IPS DF 6.9 (cell line): Measurements from ENCODE around the gene RTL10.

Experiments
- DNase-seq: peaks from one replicate; pipeline ENCODE4 v3.0.0-alpha.2; 2013; ENCODE audit warnings: low read depth, low spot score
- H3K27ac ChIP-seq: one replicate; pipeline ENCODE4 v1.5.1; 2013; ENCODE audit warnings: low read length, control low read depth
- H3K27me3 ChIP-seq: 2 replicates; pipeline ENCODE4 v1.6.1; 2013; ENCODE audit warnings: mild to moderate bottlenecking, low read length; ENCODE audit not compliant: control insufficient read depth, insufficient read depth
- H3K36me3 ChIP-seq: 2 replicates; pipeline ENCODE4 v1.6.1; 2013; ENCODE audit warnings: low read length; ENCODE audit not compliant: control insufficient read depth, insufficient read depth
- H3K4me1 ChIP-seq: 2 replicates; pipeline ENCODE4 v1.6.1; 2013; ENCODE audit warnings: low read length; ENCODE audit not compliant: control insufficient read depth, insufficient read depth
- H3K4me3 ChIP-seq: 2 replicates; pipeline ENCODE4 v1.5.1; 2013; ENCODE audit warnings: mild to moderate bottlenecking, low read length
- H3K9me3 ChIP-seq: 2 replicates; pipeline ENCODE4 v1.6.1; 2013; ENCODE audit warnings: low read length, inconsistent platforms; ENCODE audit not compliant: control insufficient read depth, insufficient read depth
- WGBS: extraction: QIAGEN DNeasy Blood & Tissue Kit; methylation state at CpG from one replicate; pipeline ENCODE4 v1.1.7; 2013; ENCODE audit warnings: mixed read lengths, missing lambda C conversion rate; ENCODE audit not compliant: insufficient read length, insufficient coverage; 5-methylcytosine and 5-hydroxymethylcytosine counted together

Gene RTL10

GRCh38 chr22:19880786-19881569, 26.3 kb upstream of the RTL10 start:
- Histone ChIP-seq H3K9me3 (no peaks in the 10 kb centered on the region), H3K27me3 (no peaks in the 10 kb centered on the region), H3K36me3 (no peaks in the 10 kb centered on the region), H3K4me3 (0 out of 2 replicates have a peak overlapping the region, but pooled peaks have one; percentile 4), H3K4me1 (peaks cover 17% of the 10 kb centered on the region), H3K27ac (no peak overlapping the region)
- peak; percentile 94 for DNase-seq
- WGBS: no CpG with 5 or more reads among the region's 27 CpGs

- peaks cover 17% of the 10 kb centered on the region for H3K4me1 ChIP-seq
- no peak overlapping the region for H3K27ac ChIP-seq
- no peak overlapping the region for H3K4me3 ChIP-seq
- H3K27me3 ChIP-seq: no peaks in the 10 kb centered on the region
- H3K9me3 ChIP-seq: no peaks in the 10 kb centered on the region
- no CpG with 5 or more reads among the region's 34 CpGs for WGBS
- no peaks in the 10 kb centered on the region for H3K36me3 ChIP-seq
- no peak for DNase-seq
Measured at GRCh38 chr22:19879992-19880785, 25.5 kb upstream of the RTL10 start.

- H3K9me3 ChIP-seq: no peaks in the 10 kb centered on the region
- no peak for DNase-seq
- H3K27me3 ChIP-seq: no peaks in the 10 kb centered on the region
- no CpG with 5 or more reads among the region's 4 CpGs for WGBS
- no peak overlapping the region for H3K4me3 ChIP-seq
- no peak overlapping the region for H3K27ac ChIP-seq
- H3K4me1 ChIP-seq: peaks cover 17% of the 10 kb centered on the region
- H3K36me3 ChIP-seq: no peaks in the 10 kb centered on the region
Measured at GRCh38 chr22:19879643-19879991, 24.9 kb upstream of the RTL10 start.

GRCh38 chr22:19879246-19879570, 24.5 kb upstream of the RTL10 start:
- H3K4me3 ChIP-seq: no peak overlapping the region
- peaks cover 17% of the 10 kb centered on the region for H3K4me1 ChIP-seq
- H3K36me3 ChIP-seq: no peaks in the 10 kb centered on the region
- H3K27me3 ChIP-seq: no peaks in the 10 kb centered on the region
- WGBS: no CpG with 5 or more reads among the region's 13 CpGs
- DNase-seq: no peak
- no peaks in the 10 kb centered on the region for H3K9me3 ChIP-seq
- H3K27ac ChIP-seq: no peak overlapping the region

- no peaks in the 10 kb centered on the region for H3K27me3 ChIP-seq
- WGBS: no CpG with 5 or more reads among the region's 16 CpGs
- H3K9me3 ChIP-seq: no peaks in the 10 kb centered on the region
- H3K36me3 ChIP-seq: no peaks in the 10 kb centered on the region
- no peak overlapping the region for H3K27ac ChIP-seq
- H3K4me1 ChIP-seq: peaks cover 17% of the 10 kb centered on the region
- no peak for DNase-seq
- H3K4me3 ChIP-seq: no peak overlapping the region
Measured at GRCh38 chr22:19878461-19879245, 24.0 kb upstream of the RTL10 start.

GRCh38 chr22:19877626-19878339, 23.1 kb upstream of the RTL10 start:
- DNase-seq: no peak
- WGBS: no CpG with 5 or more reads among the region's 20 CpGs
- H3K9me3 ChIP-seq: no peaks in the 10 kb centered on the region
- H3K27ac ChIP-seq: no peak overlapping the region
- H3K27me3 ChIP-seq: no peaks in the 10 kb centered on the region
- H3K36me3 ChIP-seq: no peaks in the 10 kb centered on the region
- H3K4me3 ChIP-seq: no peak overlapping the region
- peaks cover 17% of the 10 kb centered on the region for H3K4me1 ChIP-seq

- no peaks in the 10 kb centered on the region for H3K36me3 ChIP-seq
- no peaks in the 10 kb centered on the region for H3K27me3 ChIP-seq
- peaks cover 19% of the 10 kb centered on the region for H3K4me1 ChIP-seq
- H3K9me3 ChIP-seq: no peaks in the 10 kb centered on the region
- no peak for DNase-seq
- H3K4me3 ChIP-seq: no peak overlapping the region
- H3K27ac ChIP-seq: no peak overlapping the region
- no CpG with 5 or more reads among the region's 18 CpGs for WGBS
Measured at GRCh38 chr22:19876941-19877625, 22.4 kb upstream of the RTL10 start.

GRCh38 chr22:19876314-19876940, 21.8 kb upstream of the RTL10 start:
- Histone ChIP-seq H3K4me3 (no peak overlapping the region), H3K27me3 (no peaks in the 10 kb centered on the region), H3K27ac (no peak overlapping the region), H3K4me1 (peaks cover 16% of the 10 kb centered on the region), H3K9me3 (no peaks in the 10 kb centered on the region), H3K36me3 (no peaks in the 10 kb centered on the region)
- DNase-seq: no peak
- WGBS: no CpG with 5 or more reads among the region's 21 CpGs

GRCh38 chr22:19875531-19876313, 21.0 kb upstream of the RTL10 start:
- Histone ChIP-seq H3K9me3 (no peaks in the 10 kb centered on the region), H3K4me3 (no peak overlapping the region), H3K27me3 (no peaks in the 10 kb centered on the region), H3K27ac (no peak overlapping the region), H3K36me3 (no peaks in the 10 kb centered on the region), H3K4me1 (peaks cover 11% of the 10 kb centered on the region)
- WGBS: no CpG with 5 or more reads among the region's 23 CpGs
- no peak for DNase-seq
